ENCODE results near the gene ABCB8. TPM values are rescaled to one million over a fixed set of nuclear protein-coding genes. Genes with fewer than 3 reads are reported as not detected.

The ABCB8 gene
- total and polyA plus RNA-seq, 9 of the 15 experiments (the other 6 are each of a cell fraction or from before 2014, with no cell fraction given) = 7.6 to 106 (median 36.3) TPM

- ATAC-seq (no peak), FAIRE-seq (no peak), DNase-seq (ENCODE audit: extremely low read depth in 1 of 4, low spot score in 3 of 4) (no peak)
- Histone ChIP-seq H3K9ac (ENCODE audit: insufficient read depth in 1 of 2, low read depth in 2 of 2, low read length in 2 of 2) (no peak within 1 kb of the TSS), H3K36me3 (ENCODE audit: control insufficient read depth, insufficient read depth, low read length) (no peaks in the 10 kb centered on the region), H3K79me2 (ENCODE audit: control insufficient read depth, insufficient read depth, low read length) (no peaks in the 10 kb centered on the region), H3K9me1 (ENCODE audit: control insufficient read depth, insufficient read depth, low read length) (no peaks in the 10 kb centered on the region), H3K4me3 (no peak within 1 kb of the TSS), H4K20me1 (replicated peaks; ENCODE audit: control insufficient read depth, insufficient read depth, low read length) (peaks cover 5% of the 10 kb centered on the region; the same call in 1 of the 2 replicates), H3K27me3 (ENCODE audit: control insufficient read depth in 2 of 2, insufficient read depth in 2 of 2, low read length in 2 of 2) (no peaks in the 10 kb centered on the region), H3K4me1 (replicated peaks in 1 of 2; ENCODE audit: control insufficient read depth in 2 of 2, insufficient read depth in 2 of 2, low read length in 2 of 2) (peaks cover 43 to 54% of the 10 kb centered on the region in 2 experiments), H2AFZ (ENCODE audit: low read depth, low read length) (no peak within 1 kb of the TSS), H3K4me2 (ENCODE audit: insufficient read depth, low read length) (no peak within 1 kb of the TSS), H3K9me3 (replicated peaks; ENCODE audit: control insufficient read depth, insufficient read depth, low read depth, low read length) (no peaks in the 10 kb centered on the region; the same call in 1 of the 2 replicates), H3K27ac (ENCODE audit: extremely low read depth, low read depth, low read length) (no peak within 1 kb of the TSS)
- POLR2A ChIA-PET = interaction anchor here (0.6 to 0.9 kb wide), 6 partner anchors 11 to 155 kb away, joined by 3 read pairs; no protein-coding TSS in a partner anchor
- no TSS peak for BruUV-seq (replicated peaks)
- intact Hi-C loops (cut with micrococcal nuclease) = loop anchor here (10.0 kb wide), 1 partner anchor 676 kb away; no protein-coding TSS in a partner anchor
- 60% methylated on average over 12 of the region's 12 CpGs for WGBS (ENCODE audit: insufficient coverage, low coverage, missing lambda C conversion rate)
- in situ Hi-C loops (cut with MboI) = no loop called here
- CTCF ChIA-PET (ENCODE audit: low intra/inter-chr PET ratio) = interaction anchor here (0.7 to 1.2 kb wide), 3 partner anchors 16 to 336 kb away, joined by 3 read pairs; no protein-coding TSS in a partner anchor
- TF ChIP-seq ZNF184 (CRISPR knock-in tag; IDR thresholded peaks at IDR 0.05) (peak; percentile 61; the same call in 1 of the 2 replicates), ZNF316 (IDR thresholded peaks at IDR 0.05) (peak; percentile 30; the same call in 1 of the 2 replicates), JUN (IDR thresholded peaks at IDR 0.05; ENCODE audit: borderline replicate concordance, low read depth, low read length) (0 out of 2 replicates have a peak, but pooled peaks have one; percentile 40), JUN (CRISPR knock-in tag; IDR thresholded peaks at IDR 0.05; ENCODE audit: borderline replicate concordance) (no peak), ZNF318 (IDR thresholded peaks at IDR 0.05; ENCODE audit: borderline replicate concordance in 1 of 2, low read depth in 1 of 2) (peak in 1 of 2 experiments; percentile 36; a peak in 1 of 4 replicates), CBX3 (IDR thresholded peaks at IDR 0.05; ENCODE audit: borderline replicate concordance in 1 of 2, low read length in 2 of 2) (peak in 1 of 2 experiments; percentile 99; a peak in 2 of 3 replicates), ZEB2 (IDR thresholded peaks at IDR 0.05) (peak; percentile 68), TRIM28 (IDR thresholded peaks at IDR 0.05) (peak; percentile 97), CBX5 (IDR thresholded peaks at IDR 0.05; ENCODE audit: borderline replicate concordance, low read depth) (peak; percentile 98), HES1 (IDR thresholded peaks at IDR 0.05; ENCODE audit: low read depth) (no peak)
- TF ChIP-seq, protein P1, sequence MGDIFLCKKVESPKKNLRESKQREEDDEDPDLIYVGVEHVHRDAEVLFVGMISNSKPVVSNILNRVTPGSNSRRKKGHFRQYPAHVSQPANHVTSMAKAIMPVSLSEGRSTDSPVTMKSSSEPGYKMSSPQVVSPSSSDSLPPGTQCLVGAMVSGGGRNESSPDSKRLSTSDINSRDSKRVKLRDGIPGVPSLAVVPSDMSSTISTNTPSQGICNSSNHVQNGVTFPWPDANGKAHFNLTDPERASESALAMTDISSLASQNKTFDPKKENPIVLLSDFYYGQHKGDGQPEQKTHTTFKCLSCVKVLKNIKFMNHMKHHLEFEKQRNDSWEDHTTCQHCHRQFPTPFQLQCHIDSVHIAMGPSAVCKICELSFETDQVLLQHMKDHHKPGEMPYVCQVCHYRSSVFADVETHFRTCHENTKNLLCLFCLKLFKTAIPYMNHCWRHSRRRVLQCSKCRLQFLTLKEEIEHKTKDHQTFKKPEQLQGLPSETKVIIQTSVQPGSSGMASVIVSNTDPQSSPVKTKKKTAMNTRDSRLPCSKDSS (IDR thresholded peaks at IDR 0.05; ENCODE audit: low read depth, partially characterized antibody) = peak; percentile 99
These were observed 37.6 kb upstream of the ABCB8 start, which contains the start of gene NOS3 for GRCh38 chr7:150990416-150991186. Gene NOS3 (plus strand): TSS chr7:150991017. CDS start chr7:150993804, 2,787 bp downstream.

All from K562 (cell line).